Measurements from ENCODE around the gene ZNF33A.

GRCh38 chr10:38072552-38072951 lies 62.1 kb downstream of the ZNF33A start:
- TF ChIP-seq POLR2A (IDR thresholded peaks at IDR 0.05; ENCODE audit: extremely low read depth, insufficient read length) (no peak), CTCF (IDR thresholded peaks at IDR 0.05; ENCODE audit: low read depth, low read length) (no peak), MAX (IDR thresholded peaks at IDR 0.05; ENCODE audit: low read depth, low read length) (no peak), MYC (IDR thresholded peaks at IDR 0.05; ENCODE audit: low read depth, low read length) (no peak)
